ENCODE data around the gene CORO2B.

GRCh38 chr15:68667800-68668625 is 89.2 kb downstream of the CORO2B start:
- no peak for TF ChIP-seq EZH2 (IDR thresholded peaks at IDR 0.05; ENCODE audit: borderline replicate concordance, insufficient read depth, low read length, poor library complexity, severe bottlenecking)
- TF ChIP-seq, protein P1, sequence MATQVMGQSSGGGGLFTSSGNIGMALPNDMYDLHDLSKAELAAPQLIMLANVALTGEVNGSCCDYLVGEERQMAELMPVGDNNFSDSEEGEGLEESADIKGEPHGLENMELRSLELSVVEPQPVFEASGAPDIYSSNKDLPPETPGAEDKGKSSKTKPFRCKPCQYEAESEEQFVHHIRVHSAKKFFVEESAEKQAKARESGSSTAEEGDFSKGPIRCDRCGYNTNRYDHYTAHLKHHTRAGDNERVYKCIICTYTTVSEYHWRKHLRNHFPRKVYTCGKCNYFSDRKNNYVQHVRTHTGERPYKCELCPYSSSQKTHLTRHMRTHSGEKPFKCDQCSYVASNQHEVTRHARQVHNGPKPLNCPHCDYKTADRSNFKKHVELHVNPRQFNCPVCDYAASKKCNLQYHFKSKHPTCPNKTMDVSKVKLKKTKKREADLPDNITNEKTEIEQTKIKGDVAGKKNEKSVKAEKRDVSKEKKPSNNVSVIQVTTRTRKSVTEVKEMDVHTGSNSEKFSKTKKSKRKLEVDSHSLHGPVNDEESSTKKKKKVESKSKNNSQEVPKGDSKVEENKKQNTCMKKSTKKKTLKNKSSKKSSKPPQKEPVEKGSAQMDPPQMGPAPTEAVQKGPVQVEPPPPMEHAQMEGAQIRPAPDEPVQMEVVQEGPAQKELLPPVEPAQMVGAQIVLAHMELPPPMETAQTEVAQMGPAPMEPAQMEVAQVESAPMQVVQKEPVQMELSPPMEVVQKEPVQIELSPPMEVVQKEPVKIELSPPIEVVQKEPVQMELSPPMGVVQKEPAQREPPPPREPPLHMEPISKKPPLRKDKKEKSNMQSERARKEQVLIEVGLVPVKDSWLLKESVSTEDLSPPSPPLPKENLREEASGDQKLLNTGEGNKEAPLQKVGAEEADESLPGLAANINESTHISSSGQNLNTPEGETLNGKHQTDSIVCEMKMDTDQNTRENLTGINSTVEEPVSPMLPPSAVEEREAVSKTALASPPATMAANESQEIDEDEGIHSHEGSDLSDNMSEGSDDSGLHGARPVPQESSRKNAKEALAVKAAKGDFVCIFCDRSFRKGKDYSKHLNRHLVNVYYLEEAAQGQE (IDR thresholded peaks at IDR 0.05; ENCODE audit: borderline replicate concordance) = no peak
- TF ChIP-seq, protein P2, sequence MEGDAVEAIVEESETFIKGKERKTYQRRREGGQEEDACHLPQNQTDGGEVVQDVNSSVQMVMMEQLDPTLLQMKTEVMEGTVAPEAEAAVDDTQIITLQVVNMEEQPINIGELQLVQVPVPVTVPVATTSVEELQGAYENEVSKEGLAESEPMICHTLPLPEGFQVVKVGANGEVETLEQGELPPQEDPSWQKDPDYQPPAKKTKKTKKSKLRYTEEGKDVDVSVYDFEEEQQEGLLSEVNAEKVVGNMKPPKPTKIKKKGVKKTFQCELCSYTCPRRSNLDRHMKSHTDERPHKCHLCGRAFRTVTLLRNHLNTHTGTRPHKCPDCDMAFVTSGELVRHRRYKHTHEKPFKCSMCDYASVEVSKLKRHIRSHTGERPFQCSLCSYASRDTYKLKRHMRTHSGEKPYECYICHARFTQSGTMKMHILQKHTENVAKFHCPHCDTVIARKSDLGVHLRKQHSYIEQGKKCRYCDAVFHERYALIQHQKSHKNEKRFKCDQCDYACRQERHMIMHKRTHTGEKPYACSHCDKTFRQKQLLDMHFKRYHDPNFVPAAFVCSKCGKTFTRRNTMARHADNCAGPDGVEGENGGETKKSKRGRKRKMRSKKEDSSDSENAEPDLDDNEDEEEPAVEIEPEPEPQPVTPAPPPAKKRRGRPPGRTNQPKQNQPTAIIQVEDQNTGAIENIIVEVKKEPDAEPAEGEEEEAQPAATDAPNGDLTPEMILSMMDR (IDR thresholded peaks at IDR 0.05; ENCODE audit: poor library complexity, severe bottlenecking) = no peak

All from neural cell (in vitro differentiated cells).